GM21786 (cell line): ENCODE data around the gene MT2A.

Experiments
- ATAC-seq: cut with Tn5 transposase; IDR thresholded peaks from one replicate; pipeline ENCODE4 v1.9.1; 2021; ENCODE audit not compliant: unreplicated experiment

The MT2A gene

DNA sequence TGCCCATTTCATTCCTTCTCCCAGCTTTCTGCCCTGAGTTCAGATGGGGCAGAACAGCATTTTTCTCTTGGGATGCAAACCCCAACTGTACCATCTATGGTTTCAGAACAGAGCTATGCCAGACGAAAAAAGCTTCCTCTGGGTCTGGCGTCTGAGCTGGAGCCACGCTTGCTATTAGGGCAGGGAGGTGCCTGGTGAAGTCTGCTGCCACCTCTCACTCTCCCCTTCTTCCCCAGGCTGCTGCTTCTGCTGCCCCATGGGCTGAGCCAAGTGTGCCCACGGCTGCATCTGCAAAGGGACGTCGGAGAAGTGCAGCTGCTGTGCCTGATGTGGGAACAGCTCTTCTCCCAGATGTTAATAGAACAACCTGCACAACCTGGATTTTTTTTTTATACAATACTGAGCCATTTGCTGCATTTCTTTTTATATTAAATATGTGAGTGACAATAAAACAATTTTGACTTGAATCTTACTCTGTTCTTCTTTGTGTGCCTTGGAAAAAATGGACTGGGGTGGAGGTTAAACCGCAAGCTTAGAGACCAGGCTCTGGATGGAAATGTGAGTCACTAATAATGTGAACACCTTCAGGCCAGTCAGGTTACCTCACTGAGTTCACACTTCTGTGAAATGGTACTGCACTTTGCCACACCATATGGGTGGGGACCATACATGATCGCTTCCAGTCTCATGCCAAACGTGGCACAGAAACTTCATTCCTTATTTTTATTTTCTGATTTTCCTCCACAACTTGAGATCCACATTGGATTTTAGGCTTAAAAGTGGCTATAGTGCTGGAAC is 28.4 kb downstream of the MT2A start:
- no peak for ATAC-seq

DNA sequence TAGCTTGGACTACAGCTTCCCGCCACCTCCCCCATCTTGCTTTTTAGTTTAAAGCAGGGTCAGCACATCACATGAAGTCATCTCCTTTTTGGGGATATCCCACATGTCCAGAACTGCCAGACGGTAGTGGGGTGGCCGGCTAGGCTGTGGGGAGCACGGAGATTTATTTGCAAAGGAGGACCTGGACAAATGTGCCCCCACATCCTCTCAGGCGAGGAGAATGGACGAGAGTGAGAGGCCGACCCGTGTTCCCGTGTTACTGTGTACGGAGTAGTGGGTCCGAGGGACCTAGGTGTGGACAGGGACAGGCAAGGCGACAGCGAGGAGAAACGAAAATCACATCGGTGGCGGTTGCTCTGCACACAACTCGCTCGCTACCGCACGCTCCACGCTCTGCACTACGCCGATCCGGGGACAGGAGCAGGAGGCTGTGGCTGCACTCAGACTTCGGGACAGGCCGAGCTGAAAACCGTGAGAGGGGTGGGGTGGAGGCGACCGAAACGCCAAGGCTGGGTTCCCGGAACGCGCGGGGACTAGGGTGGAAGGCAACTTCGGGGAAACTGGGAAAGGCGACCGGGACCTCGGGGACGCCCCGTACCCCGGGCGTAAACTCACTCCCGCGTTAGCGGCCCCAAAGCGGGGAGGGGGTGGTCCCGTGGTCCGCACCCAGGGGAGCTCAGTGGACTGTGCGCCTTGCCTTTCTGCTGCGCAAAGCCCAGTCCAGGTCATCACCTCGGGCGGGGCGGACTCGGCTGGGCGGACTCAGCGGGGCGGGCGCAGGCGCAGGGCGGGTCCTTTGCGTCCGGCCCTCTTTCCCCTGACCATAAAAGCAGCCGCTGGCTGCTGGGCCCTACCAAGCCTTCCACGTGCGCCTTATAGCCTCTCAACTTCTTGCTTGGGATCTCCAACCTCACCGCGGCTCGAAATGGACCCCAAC is 29.7 kb downstream of the MT2A start, which contains the start of gene MT1A:
TSS of gene MT1A (plus strand) at position 853 of the 937 bp plus-strand sequence. CDS start at position 926, 73 bp downstream.
- ATAC-seq: no peak

DNA sequence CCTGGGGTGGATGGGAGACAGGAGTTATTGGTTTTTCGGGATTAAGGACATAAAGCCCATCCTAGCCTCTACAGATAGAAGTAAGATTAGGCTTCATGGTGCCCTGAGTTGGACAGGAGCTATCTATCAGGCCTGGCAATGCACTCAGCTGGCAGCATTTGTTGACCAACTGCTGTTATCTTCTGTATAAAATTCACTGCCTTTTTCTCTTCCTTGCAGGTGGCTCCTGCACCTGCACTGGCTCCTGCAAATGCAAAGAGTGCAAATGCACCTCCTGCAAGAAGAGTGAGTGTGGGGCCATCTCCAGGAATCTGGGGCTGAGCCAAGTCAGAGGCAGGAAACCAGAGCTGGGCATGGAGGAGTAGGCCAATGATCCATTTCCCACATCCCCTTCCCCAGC is 30.7 kb downstream of the MT2A start:
- no peak for ATAC-seq

DNA sequence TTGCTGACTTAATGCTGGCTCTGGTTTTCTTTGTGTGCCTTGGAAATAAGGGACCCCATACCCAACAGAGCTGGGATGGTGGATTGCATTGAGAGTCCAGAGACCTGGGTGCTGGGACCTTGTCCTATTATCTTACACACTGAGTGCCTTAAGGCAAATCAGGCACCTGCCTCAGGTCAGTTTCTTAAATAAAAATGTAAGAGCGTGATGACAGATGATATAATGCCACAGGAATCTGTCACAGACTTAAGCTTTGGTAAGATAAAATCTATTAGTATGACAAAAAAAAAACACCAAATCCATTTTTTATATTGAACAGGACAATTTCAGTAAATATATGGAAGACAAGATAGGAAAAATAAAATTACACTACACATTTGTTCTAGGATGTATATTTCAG is 31.7 kb downstream of the MT2A start:
- no peak for ATAC-seq

DNA sequence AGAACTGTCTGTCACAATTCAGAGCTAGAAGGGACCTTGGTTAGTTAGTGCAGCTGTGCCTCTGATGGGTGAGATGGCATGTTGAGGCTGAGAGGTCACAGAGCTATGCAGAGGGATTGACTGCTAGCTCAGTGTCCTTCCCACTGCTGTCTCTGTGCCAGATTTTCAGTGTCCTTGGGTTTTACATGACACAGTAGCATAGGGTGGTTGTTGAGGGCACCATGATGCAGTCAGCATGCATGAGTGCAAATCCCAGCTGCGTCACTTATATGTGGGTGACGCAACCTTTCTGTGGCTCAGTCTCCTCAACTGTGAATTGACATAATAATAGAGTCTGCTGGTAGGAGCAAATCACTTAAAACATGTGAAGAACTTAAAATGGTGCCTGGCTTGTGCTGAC is 32.8 kb downstream of the MT2A start:
- no peak for ATAC-seq

DNA sequence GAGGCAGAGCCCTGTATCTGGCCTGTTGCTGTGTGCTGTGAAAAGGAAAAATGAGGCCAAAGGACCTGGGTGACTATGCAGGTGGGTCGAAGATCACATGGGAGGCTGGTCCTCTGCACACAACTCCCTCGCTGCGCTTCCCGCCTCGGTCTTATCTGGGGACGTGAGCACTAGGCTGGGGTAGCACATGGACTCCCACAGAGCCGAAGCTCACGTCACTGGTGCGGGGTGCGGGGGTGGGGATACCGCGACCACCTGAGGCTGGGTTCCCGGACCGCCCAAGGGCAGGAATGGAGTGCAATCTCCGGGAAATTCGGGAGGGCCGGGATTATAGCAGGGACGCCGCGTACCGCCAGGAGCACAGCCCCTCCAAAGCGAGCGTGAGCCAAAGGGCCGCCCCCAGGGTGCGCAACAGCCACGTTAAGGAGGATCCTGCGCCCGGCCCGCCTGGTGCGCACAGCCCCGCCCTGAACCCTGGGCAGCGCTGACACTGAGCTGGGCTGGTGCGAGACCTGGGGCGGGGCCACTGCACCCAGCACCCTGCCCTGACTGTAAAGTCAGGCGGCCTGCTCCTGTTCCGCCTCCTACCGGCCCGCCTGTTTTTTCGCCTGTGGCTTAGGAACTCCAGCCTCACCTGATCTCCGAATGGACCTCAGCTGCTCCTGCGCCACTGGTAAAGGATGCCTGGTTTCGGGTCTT is 34.8 kb downstream of the MT2A start:
- peak; percentile 76 for ATAC-seq

DNA sequence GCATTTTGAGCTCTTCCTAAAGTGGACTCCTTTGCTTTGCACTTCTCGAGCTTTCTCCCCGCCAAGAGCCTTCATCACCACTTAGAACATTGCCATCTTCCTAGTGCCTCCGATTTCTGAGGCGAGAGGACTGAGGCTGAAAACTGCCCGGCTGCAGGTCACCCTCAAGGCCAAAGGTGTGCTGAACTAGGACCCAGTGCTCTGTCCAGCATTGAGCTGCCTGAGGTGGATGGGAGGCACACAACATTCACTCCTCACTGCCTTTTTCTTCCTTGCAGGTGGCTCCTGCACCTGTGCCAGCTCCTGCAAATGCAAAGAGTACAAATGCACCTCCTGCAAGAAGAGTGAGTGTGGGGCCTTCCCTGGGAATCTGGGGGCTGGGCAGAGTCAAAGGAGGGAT is 35.4 kb downstream of the MT2A start:
- no peak for ATAC-seq

DNA sequence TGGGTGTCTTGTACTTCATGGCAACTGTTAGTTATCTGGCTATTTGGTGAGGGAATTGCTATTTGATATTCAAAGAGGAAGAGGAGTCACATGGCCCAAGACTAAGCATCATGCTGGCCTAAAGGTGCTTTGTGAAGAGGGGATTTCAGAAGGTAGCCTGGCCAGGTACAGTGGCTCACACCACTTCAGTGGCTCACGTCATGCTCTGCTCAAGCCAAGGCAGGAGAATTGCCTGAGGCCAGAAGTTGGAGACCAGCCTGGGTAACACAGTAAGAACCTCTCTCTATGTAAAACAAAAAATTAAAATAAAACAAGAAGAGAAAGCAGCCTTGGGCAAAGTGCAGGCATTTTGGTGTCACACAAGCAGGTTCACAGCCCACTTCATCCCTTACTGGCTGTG is 36.9 kb downstream of the MT2A start:
- no peak for ATAC-seq

DNA sequence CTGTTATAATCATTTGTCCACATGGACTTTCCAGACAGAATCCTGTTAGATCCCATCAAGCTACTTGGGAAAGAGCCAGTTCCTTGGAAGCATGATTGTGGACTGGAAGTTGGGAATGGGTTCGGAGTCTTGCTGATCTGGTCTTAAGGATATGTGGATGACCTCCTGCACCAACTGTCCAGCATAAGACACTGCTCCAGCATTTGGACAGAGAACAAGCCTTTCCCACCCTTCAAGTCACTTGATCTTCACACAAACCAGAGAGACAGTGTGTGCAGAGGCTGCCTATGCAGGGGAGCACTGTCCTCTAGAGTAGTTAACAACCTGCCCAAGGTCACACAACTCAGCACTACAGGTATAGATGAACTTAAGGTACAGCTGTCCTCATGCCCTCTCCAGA is 37.5 kb downstream of the MT2A start:
- no peak for ATAC-seq

DNA sequence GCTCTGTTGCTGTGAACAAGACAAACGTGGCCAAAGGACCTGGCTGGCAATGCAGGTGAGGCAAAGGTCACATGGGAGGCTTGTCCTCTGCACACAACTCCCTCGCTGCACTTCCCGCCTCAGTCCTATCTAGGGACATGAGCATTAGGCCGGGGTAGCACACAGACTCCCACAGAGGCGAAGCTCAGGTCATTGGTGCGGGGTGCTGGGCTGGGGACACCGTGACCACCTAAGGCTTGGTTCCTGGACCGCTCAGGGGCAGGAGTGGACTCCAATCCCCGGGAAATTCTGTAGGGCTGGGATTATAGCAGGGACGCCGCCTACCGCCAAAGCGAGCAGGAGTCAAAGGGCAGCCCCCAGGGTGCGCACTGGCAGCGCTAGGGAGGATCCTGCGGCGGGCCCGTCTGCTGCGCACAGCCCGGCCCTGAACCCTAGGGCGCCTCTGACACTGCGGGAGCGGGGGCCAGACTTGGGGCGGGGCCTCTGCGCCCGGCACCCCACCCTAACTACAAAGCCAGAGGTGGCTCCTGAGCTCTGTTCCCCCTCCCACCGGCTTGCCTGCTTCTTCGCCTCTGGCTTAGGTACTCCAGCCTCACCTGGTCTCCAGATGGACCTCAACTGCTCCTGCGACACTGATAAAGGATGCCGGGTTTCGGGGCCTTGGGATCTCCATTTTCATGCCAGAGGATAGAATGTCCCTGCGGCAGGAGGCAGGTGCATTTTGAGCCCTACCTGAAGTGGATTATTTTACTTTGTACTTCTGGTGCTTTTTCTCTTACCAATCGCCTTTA is 39.5 kb downstream of the MT2A start:
- ATAC-seq: no peak

DNA sequence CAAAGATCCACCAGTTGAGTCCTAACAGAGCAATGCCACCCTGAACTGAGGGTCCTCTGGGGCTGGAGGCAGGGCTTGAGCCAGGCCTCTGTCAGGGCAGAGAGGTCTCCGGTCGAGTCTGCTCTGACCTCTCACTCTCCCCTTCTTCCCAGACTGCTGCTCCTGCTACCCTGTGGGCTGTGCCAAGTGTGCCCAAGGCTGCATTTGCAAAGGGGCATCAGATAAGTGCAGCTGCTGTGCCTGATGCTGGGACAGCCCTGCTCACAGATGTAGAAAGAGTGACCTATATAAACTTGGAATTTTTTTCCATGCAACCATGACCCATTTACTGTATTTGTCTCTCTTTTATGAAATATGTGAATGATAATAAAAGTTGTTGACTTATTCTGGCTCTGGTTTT is 40.9 kb downstream of the MT2A start:
- ATAC-seq: no peak

DNA sequence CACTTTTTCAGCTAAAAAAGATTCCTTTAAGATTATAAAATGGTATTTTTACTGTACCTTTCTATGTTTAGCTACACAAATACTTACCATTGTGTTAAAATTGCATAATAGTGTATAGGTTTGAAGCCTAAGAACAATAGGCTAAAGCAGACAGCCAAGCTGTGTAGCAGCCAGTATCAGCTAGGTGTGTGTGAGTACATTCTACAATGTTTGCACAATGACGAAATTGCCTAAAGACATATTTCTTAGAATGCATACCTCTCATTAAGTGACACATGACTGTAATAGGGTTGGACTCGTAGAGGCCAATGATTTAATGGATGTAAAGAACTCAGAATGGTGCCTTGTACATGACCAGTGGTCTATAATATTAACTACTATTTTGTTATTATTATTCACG is 41.4 kb downstream of the MT2A start:
- no peak for ATAC-seq

DNA sequence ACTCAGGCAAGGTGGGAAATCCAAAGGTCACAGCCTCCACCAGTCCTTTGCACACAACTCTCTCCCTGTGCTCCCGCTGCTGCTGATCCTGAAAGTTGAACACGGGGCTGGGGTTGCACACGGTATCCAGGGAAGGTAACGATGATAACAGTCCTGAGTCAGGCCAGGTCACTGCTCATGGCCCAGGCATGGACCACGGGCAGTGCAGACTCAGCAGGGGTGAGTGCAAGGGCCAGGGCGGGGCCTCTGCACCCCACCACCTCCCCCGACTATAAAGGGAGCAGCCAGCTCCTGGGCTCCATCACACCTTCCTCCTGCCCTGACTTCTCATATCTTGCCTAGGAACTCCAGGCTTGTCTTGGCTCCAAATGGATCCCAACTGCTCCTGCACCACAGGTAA is 43.2 kb downstream of the MT2A start, which contains the start of gene MT1B:
TSS of gene MT1B (plus strand) at position 301 of the 400 bp plus-strand sequence. CDS start at position 369, 68 bp downstream.
- no peak for ATAC-seq

DNA sequence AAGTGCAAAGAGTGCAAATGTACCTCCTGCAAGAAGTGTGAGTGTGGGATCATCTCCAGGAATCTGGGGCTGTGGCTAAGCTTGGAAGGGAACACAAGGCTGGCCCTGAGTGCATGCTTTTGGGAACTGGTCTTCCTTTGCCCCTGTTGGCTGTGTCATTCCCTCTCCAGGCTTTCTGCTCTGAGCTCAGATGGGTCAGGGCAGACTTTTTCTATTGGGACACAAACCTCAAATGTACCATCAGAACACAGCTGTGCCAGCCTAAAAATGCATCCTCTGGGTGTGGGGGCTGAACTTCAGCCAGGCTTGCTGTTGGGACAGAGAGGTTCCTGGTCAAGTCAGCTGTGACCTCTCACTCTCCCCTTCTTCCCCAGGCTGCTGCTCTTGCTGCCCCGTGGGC is 44.2 kb downstream of the MT2A start:
- no peak for ATAC-seq

DNA sequence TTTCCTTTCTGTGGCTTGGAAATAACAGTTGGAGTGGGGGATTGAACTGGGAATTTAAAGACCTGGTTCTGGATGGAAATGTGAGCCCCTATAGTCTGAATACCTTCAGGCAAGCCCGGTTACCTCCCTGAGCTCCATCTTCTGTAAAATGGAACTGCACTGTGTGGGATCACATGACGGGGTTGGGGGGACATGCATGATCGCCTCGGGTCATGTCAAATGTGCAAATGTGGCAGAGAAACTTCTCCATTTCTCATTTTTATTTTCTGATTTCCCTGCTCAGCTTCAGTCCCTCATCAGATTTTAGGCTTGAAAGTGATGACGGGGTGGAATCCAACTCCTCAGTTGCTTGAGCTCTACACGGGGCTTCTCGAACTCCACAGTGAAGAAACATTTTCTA is 44.8 kb downstream of the MT2A start:
- no peak for ATAC-seq

DNA sequence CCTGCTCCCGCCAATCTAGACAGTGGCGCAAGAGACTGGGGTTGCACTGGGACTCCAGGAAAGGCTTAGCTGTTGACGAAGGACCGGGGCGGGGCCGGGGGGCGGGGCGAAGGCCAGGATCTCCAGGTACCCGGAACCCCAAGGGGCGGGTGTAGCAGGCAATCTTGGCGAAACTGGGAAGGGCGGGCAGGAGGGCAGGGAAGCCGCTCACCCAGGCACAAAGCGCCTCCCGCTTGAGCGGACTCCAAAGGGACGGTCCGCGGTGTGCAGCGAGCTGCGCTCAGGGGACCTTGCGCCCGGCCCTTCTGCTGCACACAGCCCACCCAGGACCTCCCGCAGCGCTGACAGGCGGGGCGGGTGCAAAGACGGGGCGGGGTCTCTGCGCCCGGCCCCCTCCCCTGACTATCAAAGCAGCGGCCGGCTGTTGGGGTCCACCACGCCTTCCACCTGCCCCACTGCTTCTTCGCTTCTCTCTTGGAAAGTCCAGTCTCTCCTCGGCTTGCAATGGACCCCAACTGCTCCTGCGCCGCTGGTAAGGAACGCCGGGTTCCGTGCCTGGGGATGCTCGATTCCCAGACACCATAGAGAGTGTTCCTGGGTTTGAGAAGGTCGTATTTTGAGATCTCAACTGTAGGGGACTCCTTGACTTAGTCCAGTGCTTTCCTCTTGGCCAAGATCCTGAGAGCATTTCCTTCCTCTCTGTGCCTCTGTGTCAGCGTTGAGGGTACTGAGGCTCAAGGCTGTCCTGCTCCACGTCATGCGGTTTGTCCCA is 49.4 kb downstream of the MT2A start, which contains the start of gene MT1F:
TSS of gene MT1F (plus strand) at position 405 of the 772 bp plus-strand sequence. CDS start at position 505, 100 bp downstream.
- ATAC-seq: no peak

DNA sequence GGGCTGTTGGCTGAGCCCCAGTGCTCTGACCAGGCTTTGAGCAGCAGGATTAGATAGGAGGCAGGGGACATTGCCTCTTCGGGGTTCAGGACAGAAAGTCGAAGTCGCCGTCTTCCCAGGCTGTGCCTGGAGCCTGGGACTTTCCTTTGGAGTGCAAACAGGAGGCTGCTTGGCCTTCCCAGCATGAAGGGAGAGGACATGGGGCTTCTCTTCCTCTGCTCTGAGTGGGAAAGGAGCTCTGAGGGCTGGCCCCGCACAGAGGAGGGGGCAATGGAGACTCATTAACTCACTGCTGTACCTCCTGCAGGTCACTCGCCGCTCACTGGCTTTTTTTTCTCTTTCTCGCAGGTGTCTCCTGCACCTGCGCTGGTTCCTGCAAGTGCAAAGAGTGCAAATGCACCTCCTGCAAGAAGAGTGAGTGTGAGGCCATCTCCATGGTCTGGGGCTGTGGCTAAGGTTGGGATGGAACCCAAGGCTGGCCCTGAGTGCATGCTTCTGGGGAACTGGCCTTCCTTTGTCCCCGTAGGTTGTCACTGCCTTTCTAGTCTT is 50.0 kb downstream of the MT2A start:
- ATAC-seq: no peak
